ENCODE measurements around the gene CPT1B. TPM values are rescaled to one million over a fixed set of nuclear protein-coding genes. Genes with fewer than 3 reads are reported as not detected.
"Not testable (repeated sequence)": the region's sequence is repeated elsewhere in the genome, so short reads cannot be mapped to it uniquely, and the experiment has no call there.

The CPT1B gene
- total RNA-seq, 1 experiment from 2014 or later = 19.2 TPM

- POLR2A ChIA-PET (ENCODE audit: low non-redundant PET) = no interaction called here
- intact Hi-C loops (cut with micrococcal nuclease; ENCODE audit: unreplicated experiment) = no loop called here
- CTCF ChIA-PET = interaction anchor here (1.4 kb wide), 1 partner anchor 9 kb away, joined by 13 read pairs; the partner anchor contains the start of gene SCO2
Measured at GRCh38 chr22:50535113-50535512, 43.1 kb downstream of the CPT1B start.

GRCh38 chr22:50533856-50534711 lies 44.1 kb downstream of the CPT1B start:
- intact Hi-C loops (cut with micrococcal nuclease; ENCODE audit: unreplicated experiment); H3K4me3 ChIP-seq (ENCODE audit: low read depth, low read length, poor library complexity, severe bottlenecking); CTCF ChIA-PET; H3K27ac ChIP-seq (ENCODE audit: low read depth, low read length, poor library complexity, severe bottlenecking); H3K36me3 ChIP-seq (ENCODE audit: insufficient read depth, low read length, poor library complexity, severe bottlenecking); POLR2A ChIA-PET (ENCODE audit: low non-redundant PET); H3K9me3 ChIP-seq (ENCODE audit: low read depth, low read length, poor library complexity, severe bottlenecking); DNase-seq (ENCODE audit: low spot score); BruUV-seq (replicated peaks): not testable (repeated sequence)
- Histone ChIP-seq H3K4me1 (ENCODE audit: insufficient read depth, low read length, poor library complexity, severe bottlenecking) (peaks cover 17% of the 10 kb centered on the region), H3K27me3 (replicated peaks; ENCODE audit: insufficient read depth, low read depth, low read length, poor library complexity) (peaks cover 23% of the 10 kb centered on the region)

More at GRCh38 chr22:50535113-50535512, 43.1 kb downstream of the CPT1B start:
- no TSS peak for BruUV-seq (replicated peaks)
- DNase-seq (ENCODE audit: low spot score) = no peak
- H3K9me3 ChIP-seq (ENCODE audit: low read depth, low read length, poor library complexity, severe bottlenecking) = no peaks in the 10 kb centered on the region
- H3K36me3 ChIP-seq (ENCODE audit: insufficient read depth, low read length, poor library complexity, severe bottlenecking) = no peaks in the 10 kb centered on the region
- H3K27me3 ChIP-seq (replicated peaks; ENCODE audit: insufficient read depth, low read depth, low read length, poor library complexity) = peaks cover 18% of the 10 kb centered on the region
- no peak overlapping the region for H3K27ac ChIP-seq (ENCODE audit: low read depth, low read length, poor library complexity, severe bottlenecking)
- H3K4me3 ChIP-seq (ENCODE audit: low read depth, low read length, poor library complexity, severe bottlenecking) = no peak overlapping the region
- H3K4me1 ChIP-seq (ENCODE audit: insufficient read depth, low read length, poor library complexity, severe bottlenecking) = peaks cover 23% of the 10 kb centered on the region
- TF ChIP-seq EZH2 (IDR thresholded peaks at IDR 0.05; ENCODE audit: borderline replicate concordance, low read depth, low read length, poor library complexity, severe bottlenecking) = no peak
- no peak for TF ChIP-seq CTCF (conservative IDR thresholded peaks at IDR 0.05; ENCODE audit: low read depth, low read length)

GRCh38 chr22:50532824-50533796 lies 45.1 kb downstream of the CPT1B start:
- ChIA-PET CTCF (no interaction called here), POLR2A (ENCODE audit: low non-redundant PET) (no interaction called here)
- TF ChIP-seq CTCF (conservative IDR thresholded peaks at IDR 0.05; ENCODE audit: low read depth, low read length) = no peak
- no peak overlapping the region for H3K27ac ChIP-seq (ENCODE audit: low read depth, low read length, poor library complexity, severe bottlenecking)
- BruUV-seq (replicated peaks) = no TSS peak
- no peaks in the 10 kb centered on the region for H3K36me3 ChIP-seq (ENCODE audit: insufficient read depth, low read length, poor library complexity, severe bottlenecking)
- no peaks in the 10 kb centered on the region for H3K9me3 ChIP-seq (ENCODE audit: low read depth, low read length, poor library complexity, severe bottlenecking)
- peaks cover 17% of the 10 kb centered on the region for H3K4me1 ChIP-seq (ENCODE audit: insufficient read depth, low read length, poor library complexity, severe bottlenecking)
- intact Hi-C loops (cut with micrococcal nuclease; ENCODE audit: unreplicated experiment) = no loop called here
- H3K27me3 ChIP-seq (replicated peaks; ENCODE audit: insufficient read depth, low read depth, low read length, poor library complexity) = peaks cover 23% of the 10 kb centered on the region
- H3K4me3 ChIP-seq (ENCODE audit: low read depth, low read length, poor library complexity, severe bottlenecking) = no peak overlapping the region
- DNase-seq (ENCODE audit: low spot score) = no peak
